ENCODE results near the gene CDK2AP2.

DNA sequence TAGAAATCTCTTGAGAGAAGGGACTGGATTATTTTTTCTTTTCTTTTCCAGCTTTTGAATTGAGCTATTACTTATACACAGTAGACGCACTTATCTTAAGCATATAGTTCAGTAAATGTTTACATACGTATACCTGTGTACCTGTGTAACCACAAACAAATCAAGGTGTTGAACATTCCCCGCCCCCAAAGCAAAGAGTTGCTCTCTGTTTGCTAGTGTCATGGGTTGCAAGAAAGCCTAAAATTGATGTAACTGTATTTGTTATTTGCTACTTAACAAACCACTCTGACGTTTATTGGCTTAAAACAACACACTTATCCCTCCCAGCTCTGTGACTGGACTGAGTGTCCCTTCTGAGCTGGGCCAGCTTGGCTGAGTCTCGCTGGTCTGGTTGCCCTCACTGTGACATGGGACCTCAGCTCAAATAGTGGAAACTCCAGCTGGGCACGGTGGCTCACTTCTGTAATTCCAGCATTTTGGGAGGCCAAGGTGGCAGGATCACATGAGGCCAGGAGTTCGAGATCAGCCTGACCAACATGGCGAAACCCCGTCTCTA, 40.7 kb upstream of the CDK2AP2 start:
- TF ChIP-seq, protein P1, sequence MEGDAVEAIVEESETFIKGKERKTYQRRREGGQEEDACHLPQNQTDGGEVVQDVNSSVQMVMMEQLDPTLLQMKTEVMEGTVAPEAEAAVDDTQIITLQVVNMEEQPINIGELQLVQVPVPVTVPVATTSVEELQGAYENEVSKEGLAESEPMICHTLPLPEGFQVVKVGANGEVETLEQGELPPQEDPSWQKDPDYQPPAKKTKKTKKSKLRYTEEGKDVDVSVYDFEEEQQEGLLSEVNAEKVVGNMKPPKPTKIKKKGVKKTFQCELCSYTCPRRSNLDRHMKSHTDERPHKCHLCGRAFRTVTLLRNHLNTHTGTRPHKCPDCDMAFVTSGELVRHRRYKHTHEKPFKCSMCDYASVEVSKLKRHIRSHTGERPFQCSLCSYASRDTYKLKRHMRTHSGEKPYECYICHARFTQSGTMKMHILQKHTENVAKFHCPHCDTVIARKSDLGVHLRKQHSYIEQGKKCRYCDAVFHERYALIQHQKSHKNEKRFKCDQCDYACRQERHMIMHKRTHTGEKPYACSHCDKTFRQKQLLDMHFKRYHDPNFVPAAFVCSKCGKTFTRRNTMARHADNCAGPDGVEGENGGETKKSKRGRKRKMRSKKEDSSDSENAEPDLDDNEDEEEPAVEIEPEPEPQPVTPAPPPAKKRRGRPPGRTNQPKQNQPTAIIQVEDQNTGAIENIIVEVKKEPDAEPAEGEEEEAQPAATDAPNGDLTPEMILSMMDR (IDR thresholded peaks at IDR 0.05): no peak
- TF ChIP-seq POLR2A (IDR thresholded peaks at IDR 0.05): no peak
